Stimulated activated CD8-positive, alpha-beta memory T cell treated with anti-CD3 and anti-CD28 coated beads, Interleukin-4, amount 100 ng/mL, for 4 hours (primary cell): ENCODE data around the gene ABCC6.
"Not testable (repeated sequence)": the region's sequence is repeated elsewhere in the genome, so short reads cannot be mapped to it uniquely, and the experiment has no call there.

ENCODE experiments used
- DNase-seq, 2 donors: peaks; one replicate each; pipeline ENCODE4 v3.0.0-alpha.2; 2020; ENCODE audit warnings: low read depth in 2 of 2, low spot score in 1 of 2

Gene ABCC6

GRCh38 chr16:16162591-16162990 is 60.7 kb downstream of the ABCC6 start:
- DNase-seq = no peak

- DNase-seq = not testable (repeated sequence)
Observed at GRCh38 chr16:16161840-16162239, 61.5 kb downstream of the ABCC6 start.

- no peak for DNase-seq
Observed at GRCh38 chr16:16161319-16161718, 62.0 kb downstream of the ABCC6 start.

GRCh38 chr16:16159662-16160061 is 63.6 kb downstream of the ABCC6 start:
- DNase-seq = no peak

GRCh38 chr16:16158741-16159374 is 64.4 kb downstream of the ABCC6 start:
- DNase-seq = no peak

GRCh38 chr16:16158082-16158658 is 65.1 kb downstream of the ABCC6 start:
- DNase-seq = no peak

DNA sequence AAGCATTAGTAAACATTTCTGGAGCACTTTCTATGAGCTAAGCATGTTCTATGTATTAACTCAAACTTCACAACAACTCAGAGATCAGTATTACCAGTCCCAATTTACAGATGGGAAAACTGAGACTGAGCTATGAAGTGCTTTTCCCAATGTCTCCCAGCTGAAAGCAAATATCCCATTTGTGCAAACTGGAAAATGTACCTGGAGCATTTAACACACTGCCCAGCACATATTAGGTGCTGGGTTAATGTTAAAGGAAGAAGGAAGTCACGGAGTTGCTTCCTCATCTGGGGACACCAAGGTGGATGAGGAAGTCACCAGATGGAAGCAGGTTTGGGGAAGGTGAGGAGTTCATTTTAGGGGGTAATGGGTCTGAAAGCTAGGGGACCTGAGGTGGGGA is 66.1 kb downstream of the ABCC6 start:
- DNase-seq = no peak

DNA sequence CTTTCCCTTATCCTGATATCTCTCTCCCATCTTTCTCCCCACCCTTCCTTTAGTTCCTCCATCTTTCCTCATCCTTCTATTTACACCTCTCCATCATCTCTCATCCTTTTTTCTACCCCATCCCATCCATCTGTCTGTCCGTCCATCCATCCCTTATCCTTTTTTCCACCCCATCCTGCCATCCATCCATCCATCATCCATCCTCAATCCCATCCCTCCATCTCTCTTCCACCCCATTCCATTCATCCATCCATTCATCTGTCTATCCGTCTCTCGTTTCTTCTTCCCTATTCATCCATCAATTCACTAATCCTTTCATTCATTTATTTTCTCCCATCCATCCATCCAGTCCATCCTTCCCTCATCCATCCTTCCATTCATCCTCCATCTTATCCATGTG is 68.1 kb downstream of the ABCC6 start:
- no peak for DNase-seq

- DNase-seq = no peak
Observed at GRCh38 chr16:16154281-16154951, 68.9 kb downstream of the ABCC6 start.

GRCh38 chr16:16153000-16153399 is 70.3 kb downstream of the ABCC6 start:
- DNase-seq = not testable (repeated sequence)

DNA sequence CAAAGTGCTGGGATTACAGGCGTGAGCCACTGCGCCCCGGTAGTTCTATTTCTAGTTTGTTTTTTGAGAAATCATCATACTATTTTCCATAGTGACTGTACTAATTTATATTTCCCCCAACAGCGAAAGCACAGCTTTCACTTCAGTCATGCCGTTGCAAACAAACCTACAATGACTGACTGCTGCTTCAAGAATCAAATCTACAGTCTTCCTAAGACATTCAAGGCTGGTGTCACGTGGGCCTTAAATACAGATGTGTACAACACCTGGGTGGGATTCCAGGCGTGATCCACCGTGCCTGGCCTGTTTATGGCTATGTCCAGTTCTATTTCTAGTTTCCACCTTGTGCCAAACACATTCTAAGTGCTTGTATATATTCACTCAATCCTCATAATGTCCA is 72.0 kb downstream of the ABCC6 start:
- DNase-seq = no peak

DNA sequence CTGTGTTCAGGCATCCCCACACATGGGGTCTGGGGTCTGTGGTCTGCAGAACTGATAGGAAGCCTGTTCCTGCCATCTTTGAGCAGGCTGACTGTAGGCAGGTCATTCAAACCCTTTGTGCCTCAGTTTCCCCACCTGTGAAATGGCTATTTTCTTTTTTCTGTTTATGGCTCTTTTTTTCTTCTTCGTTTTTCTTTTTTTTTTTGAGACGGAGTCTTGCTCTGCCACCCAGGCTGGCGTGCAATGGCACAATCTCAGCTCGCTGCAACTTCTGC is 72.5 kb downstream of the ABCC6 start:
- no peak for DNase-seq

- no peak for DNase-seq
Observed at GRCh38 chr16:16150117-16150877, 73.0 kb downstream of the ABCC6 start.

GRCh38 chr16:16149710-16150116 is 73.6 kb downstream of the ABCC6 start:
- DNase-seq = no peak

DNA sequence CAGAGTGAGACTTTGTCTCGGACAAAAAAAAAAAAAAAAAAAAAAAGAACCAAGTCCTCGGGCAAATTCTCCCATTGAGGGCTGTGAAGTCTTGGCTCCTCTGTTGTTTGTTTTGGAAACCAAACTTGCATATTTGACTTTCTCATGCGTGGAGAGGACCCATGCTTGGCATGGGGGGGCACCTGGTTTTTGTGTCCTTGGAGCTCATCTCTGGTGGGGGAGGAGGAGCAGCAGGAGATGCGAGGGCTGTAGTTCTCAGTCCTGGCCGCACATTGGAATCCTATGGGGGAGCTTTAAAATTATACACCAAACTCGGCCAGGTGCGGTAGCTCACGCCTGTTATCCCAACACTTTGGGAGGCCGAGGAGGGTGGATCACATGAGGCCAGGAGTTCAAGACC is 74.5 kb downstream of the ABCC6 start:
- DNase-seq = no peak

DNA sequence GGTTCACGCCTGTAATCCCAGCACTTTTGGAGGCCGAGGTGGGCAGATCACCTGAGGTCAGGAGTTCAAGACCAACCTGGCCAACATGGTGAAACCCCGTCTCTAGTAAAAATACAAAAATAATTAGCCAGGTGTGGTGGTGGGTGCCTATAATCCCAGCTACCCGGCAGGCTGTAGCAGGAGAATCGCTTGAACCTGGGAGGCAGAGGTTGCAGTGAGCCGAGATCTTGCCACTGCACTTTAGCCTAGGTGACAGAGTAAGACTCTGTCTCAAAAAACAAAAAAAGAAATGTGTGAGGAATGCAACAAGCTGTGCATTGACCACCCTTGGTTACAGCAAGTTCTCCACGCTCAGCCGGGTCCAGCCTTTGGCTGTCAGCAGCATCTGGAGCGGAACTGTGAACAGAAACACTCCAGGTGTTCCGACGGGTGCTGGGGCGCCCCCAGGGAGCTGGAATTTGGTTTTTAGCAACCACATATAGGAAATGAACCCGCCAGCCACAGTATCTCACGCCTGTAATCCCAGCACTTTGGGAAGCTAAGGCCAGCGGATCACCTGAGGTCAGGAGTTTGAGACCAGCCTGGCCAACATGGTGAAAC is 75.2 kb downstream of the ABCC6 start:
- not testable (repeated sequence) for DNase-seq

GRCh38 chr16:16147316-16147999 is 75.8 kb downstream of the ABCC6 start:
- no peak for DNase-seq

DNA sequence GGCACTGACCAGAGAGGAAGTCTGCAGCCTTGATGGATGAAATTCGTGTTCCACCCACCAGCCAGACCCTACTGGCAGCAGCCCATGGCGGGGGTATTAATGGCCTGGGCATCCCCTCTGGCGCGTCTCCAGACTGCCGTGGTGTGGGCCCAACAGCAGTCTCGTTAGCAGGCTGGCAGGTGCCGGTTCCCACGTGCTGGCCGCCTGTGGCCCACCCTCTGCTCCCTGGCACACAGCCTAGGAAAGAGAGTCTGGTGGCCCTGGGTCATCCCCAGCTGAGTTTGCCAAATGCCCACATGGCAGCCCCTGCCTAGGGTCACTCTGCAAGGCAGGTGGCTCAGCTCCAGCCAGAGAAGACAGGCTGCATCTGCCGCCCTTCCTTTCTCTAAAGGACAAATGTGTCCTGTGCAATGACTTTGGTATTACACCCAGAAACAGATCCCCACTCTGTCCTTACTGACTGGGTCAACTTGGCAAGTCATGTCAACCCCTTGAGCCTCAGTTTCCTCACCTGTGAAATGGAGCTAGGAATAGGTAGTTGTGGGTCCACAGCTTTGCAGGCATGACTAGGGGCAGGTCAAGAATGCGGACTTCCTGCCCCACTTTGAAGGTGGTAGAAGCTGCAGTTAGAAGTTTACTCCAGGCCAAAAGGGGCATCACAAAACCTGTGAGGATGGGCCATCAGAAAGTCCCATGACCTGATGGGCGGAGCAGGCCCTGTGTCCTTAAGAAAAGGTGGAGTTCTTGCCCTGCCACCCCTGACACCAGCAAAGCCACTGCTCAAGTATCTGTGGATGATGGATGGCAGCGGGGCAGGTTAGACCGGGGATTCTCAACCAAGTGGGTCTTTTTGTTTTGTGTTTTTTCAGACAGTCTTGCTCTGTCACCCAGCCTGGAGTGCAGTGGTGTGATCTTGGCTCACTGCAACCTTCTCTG is 76.6 kb downstream of the ABCC6 start:
- no peak for DNase-seq

GRCh38 chr16:16145286-16145685 is 78.0 kb downstream of the ABCC6 start:
- no peak for DNase-seq

GRCh38 chr16:16144416-16144815 is 78.9 kb downstream of the ABCC6 start:
- no peak for DNase-seq
